Islet of Langerhans (tissue), 1 donor: ENCODE measurements around the gene LTBP1.
"Not testable (repeated sequence)": the region's sequence is repeated elsewhere in the genome, so short reads cannot be mapped to it uniquely, and the experiment has no call there.

Experiments used
- FAIRE-seq: peaks from one replicate; lab custom pipeline; 2011; peaks lifted over from hg19 to GRCh38; lab: Jason Lieb, UNC

LTBP1 gene

GRCh38 chr2:33153008-33153407 is 206.3 kb downstream of the LTBP1 start:
- no peak for FAIRE-seq

- no peak for FAIRE-seq
Measured at GRCh38 chr2:33158482-33159003, 211.8 kb downstream of the LTBP1 start.

- no peak for FAIRE-seq
Measured at GRCh38 chr2:33160191-33160590, 213.4 kb downstream of the LTBP1 start.

GRCh38 chr2:33166287-33166881 is 219.6 kb downstream of the LTBP1 start:
- FAIRE-seq, result no peak

GRCh38 chr2:33167622-33168245 is 221.0 kb downstream of the LTBP1 start:
- FAIRE-seq, result no peak

GRCh38 chr2:33168425-33168824 is 221.7 kb downstream of the LTBP1 start:
- FAIRE-seq, result no peak

- FAIRE-seq, result no peak
Measured at GRCh38 chr2:33168922-33169321, 222.2 kb downstream of the LTBP1 start.

- FAIRE-seq, result not testable (repeated sequence)
Measured at GRCh38 chr2:33170251-33170650, 223.5 kb downstream of the LTBP1 start.

GRCh38 chr2:33177627-33178026 is 230.9 kb downstream of the LTBP1 start:
- no peak for FAIRE-seq

GRCh38 chr2:33178209-33178608 is 231.5 kb downstream of the LTBP1 start:
- FAIRE-seq, result no peak

- FAIRE-seq, result no peak
Measured at GRCh38 chr2:33180915-33181314, 234.2 kb downstream of the LTBP1 start.

- FAIRE-seq, result no peak
Measured at GRCh38 chr2:33181466-33181865, 234.7 kb downstream of the LTBP1 start.

GRCh38 chr2:33184041-33184440 is 237.3 kb downstream of the LTBP1 start:
- no peak for FAIRE-seq

GRCh38 chr2:33186937-33187336 is 240.2 kb downstream of the LTBP1 start:
- no peak for FAIRE-seq

- FAIRE-seq, result no peak
Measured at GRCh38 chr2:33188799-33189198, 242.0 kb downstream of the LTBP1 start.

- FAIRE-seq, result no peak
Measured at GRCh38 chr2:33190393-33190937, 243.7 kb downstream of the LTBP1 start.

GRCh38 chr2:33195891-33196290 is 249.1 kb downstream of the LTBP1 start:
- FAIRE-seq, result no peak

- no peak for FAIRE-seq
Measured at GRCh38 chr2:33196700-33197099, 249.9 kb downstream of the LTBP1 start.

- no peak for FAIRE-seq
Measured at GRCh38 chr2:33197198-33197938, 250.6 kb downstream of the LTBP1 start.

GRCh38 chr2:33202641-33203522 is 256.1 kb downstream of the LTBP1 start:
- no peak for FAIRE-seq

GRCh38 chr2:33204945-33205344 is 258.2 kb downstream of the LTBP1 start:
- FAIRE-seq, result no peak
